Retinal pigment epithelial cell (primary cell): ENCODE measurements around the gene BUB3.

Experiments used
- DNase-seq: peaks from one replicate; pipeline ENCODE4 v3.0.0-alpha.2; 2010; ENCODE audit warnings: low read depth
- H3K4me3 ChIP-seq: 2 replicates; pipeline ENCODE4 v1.5.1; 2011; ENCODE audit warnings: mild to moderate bottlenecking, low read length, control low read depth, moderate library complexity
- CTCF ChIP-seq: conservative IDR thresholded peaks from 2 replicates; pipeline ENCODE4 v1.5.1; 2011; ENCODE audit warnings: low read depth, low read length, control low read depth, inconsistent platforms

BUB3 gene

GRCh38 chr10:123154092-123154710 lies at the start of gene BUB3:
TSS of gene BUB3 (plus strand) at chr10:123154402. CDS start at chr10:123154918, 516 bp downstream.
- peak; percentile 99 for DNase-seq
- TF ChIP-seq CTCF = peak; percentile 16
- H3K4me3 ChIP-seq = peak within 1 kb of the TSS; percentile 98

GRCh38 chr10:123109466-123109865 lies 44.7 kb upstream of the BUB3 start:
- H3K4me3 ChIP-seq = no peak overlapping the region
- no peak for TF ChIP-seq CTCF
- DNase-seq = no peak

DNA sequence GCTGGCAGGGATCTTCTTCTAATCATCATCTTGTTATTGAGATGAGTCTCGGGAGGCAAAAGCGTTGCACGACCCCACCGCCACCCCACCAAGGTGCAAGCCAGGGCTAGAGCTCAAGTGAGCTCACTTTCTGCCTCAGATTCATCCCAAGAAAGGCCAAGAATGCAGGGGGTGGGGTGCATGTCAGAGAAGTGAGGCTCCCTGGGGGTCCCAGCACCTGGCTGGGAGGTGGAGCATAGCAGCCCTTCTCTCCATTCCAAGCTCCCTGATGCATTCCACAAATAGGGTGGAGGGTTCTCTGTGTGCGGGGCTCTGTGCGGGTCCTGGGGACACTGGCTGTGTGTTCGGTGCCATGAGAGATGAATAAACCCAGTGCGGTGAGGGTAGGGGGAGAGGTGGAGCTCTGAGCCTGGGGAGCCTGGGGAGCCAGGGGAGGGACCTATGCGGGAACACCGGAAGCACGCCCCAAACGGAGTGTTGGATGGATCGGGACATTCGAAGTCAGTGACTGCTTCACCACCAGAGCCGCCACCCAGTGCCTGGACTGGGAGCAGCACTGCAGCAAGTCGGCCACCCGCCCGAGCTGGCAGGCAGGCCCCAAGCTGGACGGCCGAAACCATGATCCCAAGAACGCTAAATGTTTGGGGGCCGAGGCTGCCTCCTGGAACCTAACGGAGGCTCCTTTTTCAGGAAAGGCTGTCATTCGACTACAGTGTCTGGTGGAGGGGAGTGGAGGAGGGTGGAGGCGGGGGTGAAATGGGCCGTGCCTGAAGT lies 36.4 kb upstream of the BUB3 start:
- no peak for TF ChIP-seq CTCF
- no peak for DNase-seq
- no peak overlapping the region for H3K4me3 ChIP-seq

DNA sequence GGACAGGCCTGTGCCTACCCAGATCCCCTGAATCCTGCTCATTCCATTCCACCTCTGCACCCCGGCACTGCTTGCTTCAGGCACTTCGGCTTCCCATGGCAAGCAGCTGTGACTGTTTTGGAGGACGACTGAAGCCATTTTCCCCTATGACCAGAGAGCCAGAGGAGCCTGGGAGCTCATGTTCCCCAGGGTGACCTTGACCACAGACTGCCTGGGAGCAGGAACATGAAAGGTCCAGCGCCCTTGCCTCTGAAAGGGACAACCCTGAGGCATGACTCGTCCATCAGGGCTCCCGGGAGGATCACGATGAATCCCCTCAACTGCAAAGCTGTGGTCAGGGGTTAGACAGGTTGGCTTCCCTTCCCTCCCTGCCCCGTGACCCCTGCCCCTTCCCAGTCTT lies 35.1 kb upstream of the BUB3 start:
- no peak for DNase-seq

GRCh38 chr10:123126246-123126645 lies 28.0 kb upstream of the BUB3 start:
- no peak overlapping the region for H3K4me3 ChIP-seq
- TF ChIP-seq CTCF = no peak
- DNase-seq = no peak

More for the DNA sequence above, 35.1 kb upstream of the BUB3 start:
- no peak for TF ChIP-seq CTCF
- H3K4me3 ChIP-seq = no peak overlapping the region

- no peak overlapping the region for H3K4me3 ChIP-seq
- no peak for TF ChIP-seq CTCF
- DNase-seq = no peak
These were observed 24.5 kb upstream of the BUB3 start for GRCh38 chr10:123129618-123130271.
